AG09319 (cell line): ENCODE results near the gene NPFFR2.

Experiments
- DNase-seq: peaks from one replicate; pipeline ENCODE4 v3.0.0-alpha.2; 2010; ENCODE audit warnings: low read depth; ENCODE audit errors: extremely low read depth
- CTCF ChIP-seq: IDR thresholded peaks from 2 replicates; pipeline ENCODE4 v1.5.1; 2011; ENCODE audit warnings: low read depth, mild to moderate bottlenecking, inconsistent platforms, low read length, moderate library complexity

Gene NPFFR2

DNA sequence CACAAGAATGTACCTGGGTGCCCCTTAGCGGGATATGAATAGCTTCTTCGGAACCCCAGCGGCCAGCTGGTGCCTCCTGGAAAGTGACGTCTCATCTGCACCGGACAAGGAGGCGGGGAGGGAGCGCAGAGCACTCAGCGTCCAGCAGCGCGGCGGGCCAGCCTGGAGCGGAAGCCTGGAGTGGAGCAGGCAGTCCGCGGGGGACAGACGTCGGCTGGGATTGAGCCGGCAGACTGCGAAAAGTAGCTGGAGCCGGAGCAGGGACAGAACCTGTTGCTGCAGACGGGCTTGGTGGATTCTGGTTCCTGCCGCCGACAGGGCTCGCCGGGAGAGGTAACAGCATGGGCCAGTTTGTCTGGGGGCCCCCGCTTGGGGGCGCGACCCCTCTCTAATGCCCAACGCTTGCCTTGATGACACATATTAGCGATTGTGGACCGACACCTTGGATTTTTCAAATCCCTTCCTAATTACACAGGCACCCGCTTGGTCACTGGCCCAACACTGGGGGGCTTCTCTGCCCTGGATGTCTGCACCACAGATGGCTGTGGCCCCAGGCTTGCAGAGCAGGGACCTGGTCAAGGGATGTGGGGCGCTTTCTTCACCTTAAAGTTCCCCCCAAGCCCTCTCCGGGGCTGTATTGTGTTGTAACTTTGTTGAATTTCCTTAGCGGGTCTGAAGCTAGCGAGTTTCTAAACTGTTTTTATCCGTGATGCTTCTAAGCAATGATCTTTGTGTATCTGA, at the start of gene NPFFR2:
Gene NPFFR2, plus strand, starts transcription at position 133 of the 741 bp plus-strand sequence. CDS start 96,592 bp downstream, outside the sequence.
- no peak for DNase-seq
- TF ChIP-seq CTCF, result no peak

DNA sequence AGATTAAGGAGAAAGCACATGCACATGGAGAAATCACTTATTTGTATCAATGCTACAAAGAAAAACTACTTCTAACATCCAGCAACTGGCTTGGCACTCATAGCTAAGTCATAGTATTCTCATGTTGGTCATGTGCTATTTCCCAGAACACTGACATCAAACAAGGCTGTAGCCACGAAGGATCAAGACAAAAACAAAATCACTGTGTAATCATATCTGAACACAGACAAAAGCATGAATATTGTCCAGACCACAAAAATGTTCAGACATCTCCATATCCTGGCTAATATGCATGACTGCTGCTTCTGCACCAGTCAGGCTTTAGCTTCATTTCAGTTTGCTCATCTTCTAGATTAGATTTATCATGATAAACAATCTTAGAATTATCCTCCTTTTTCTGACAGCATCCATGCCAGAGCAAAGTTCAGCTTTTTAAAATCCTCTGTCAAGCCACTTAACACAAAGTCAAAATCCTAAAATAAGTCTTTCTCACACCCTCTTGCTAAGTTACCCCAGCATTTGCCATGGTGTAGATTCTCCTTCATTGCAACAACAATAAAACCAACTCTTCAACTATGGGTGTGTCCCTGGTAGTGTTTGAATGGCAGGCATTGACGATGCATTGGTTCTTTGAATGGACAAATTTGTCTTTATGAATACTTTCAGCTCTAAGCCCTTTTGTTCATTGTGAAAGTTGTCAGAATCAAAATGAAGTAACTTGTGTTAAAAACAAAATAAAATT, 39.1 kb upstream of the NPFFR2 start:
- no peak for TF ChIP-seq CTCF
- no peak for DNase-seq

- DNase-seq, result no peak
- TF ChIP-seq CTCF, result no peak
These were observed 37.2 kb upstream of the NPFFR2 start for GRCh38 chr4:71994559-71994958.

GRCh38 chr4:71995297-71995696, 36.5 kb upstream of the NPFFR2 start:
- no peak for TF ChIP-seq CTCF
- DNase-seq, result no peak

DNA sequence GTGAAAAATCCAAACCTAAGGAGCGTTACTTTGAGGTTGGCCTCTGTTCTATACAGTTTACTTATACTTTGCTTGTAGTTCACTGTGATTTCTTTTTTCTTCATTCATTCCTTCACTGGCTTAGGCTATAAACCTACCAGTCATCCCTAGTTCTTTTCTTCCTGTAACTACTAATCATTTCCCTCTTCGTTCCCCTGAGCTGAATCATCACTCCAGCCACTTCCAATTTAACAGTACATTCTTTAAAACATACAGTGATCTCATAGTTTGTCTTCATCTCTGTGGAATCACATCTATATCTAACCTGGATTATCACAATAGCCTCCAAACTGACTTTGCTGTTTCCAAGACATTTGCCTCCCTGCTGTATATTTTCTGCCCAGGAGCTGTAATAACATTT, 25.2 kb upstream of the NPFFR2 start:
- TF ChIP-seq CTCF, result no peak
- DNase-seq, result no peak

GRCh38 chr4:72011906-72012305, 19.9 kb upstream of the NPFFR2 start:
- DNase-seq, result no peak
- no peak for TF ChIP-seq CTCF

- DNase-seq, result no peak
- no peak for TF ChIP-seq CTCF
These were observed 15.8 kb upstream of the NPFFR2 start for GRCh38 chr4:72016011-72016410.
